GM18861 (cell line): ENCODE results near the gene NHS.

Experiments used
- ATAC-seq: cut with Tn5 transposase; IDR thresholded peaks from one replicate; pipeline ENCODE4 v1.9.1; 2021; ENCODE audit not compliant: unreplicated experiment

NHS gene

GRCh38 chrX:17656035-17656418 lies 281.0 kb downstream of the NHS start:
- ATAC-seq = no peak

- no peak for ATAC-seq
Measured at GRCh38 chrX:17656556-17656955, 281.6 kb downstream of the NHS start.

GRCh38 chrX:17662391-17662790 lies 287.4 kb downstream of the NHS start:
- no peak for ATAC-seq

GRCh38 chrX:17668929-17669328 lies 293.9 kb downstream of the NHS start:
- ATAC-seq = no peak

- ATAC-seq = no peak
Measured at GRCh38 chrX:17669458-17669857, 294.5 kb downstream of the NHS start.

- no peak for ATAC-seq
Measured at GRCh38 chrX:17669891-17670290, 294.9 kb downstream of the NHS start.

- no peak for ATAC-seq
Measured at GRCh38 chrX:17670874-17671273, 295.9 kb downstream of the NHS start.

- ATAC-seq = no peak
Measured at GRCh38 chrX:17674601-17675000, 299.6 kb downstream of the NHS start.

GRCh38 chrX:17679261-17679660 lies 304.3 kb downstream of the NHS start:
- no peak for ATAC-seq

GRCh38 chrX:17679820-17680219 lies 304.8 kb downstream of the NHS start:
- ATAC-seq = no peak

GRCh38 chrX:17680732-17681413 lies 305.9 kb downstream of the NHS start:
- no peak for ATAC-seq

GRCh38 chrX:17682259-17682658 lies 307.3 kb downstream of the NHS start:
- no peak for ATAC-seq

GRCh38 chrX:17685026-17685425 lies 310.0 kb downstream of the NHS start:
- ATAC-seq = no peak

GRCh38 chrX:17687648-17688047 lies 312.6 kb downstream of the NHS start:
- ATAC-seq = no peak

GRCh38 chrX:17689971-17690409 lies 315.0 kb downstream of the NHS start:
- peak; percentile 82 for ATAC-seq

- ATAC-seq = no peak
Measured at GRCh38 chrX:17692709-17693346, 317.8 kb downstream of the NHS start.

- no peak for ATAC-seq
Measured at GRCh38 chrX:17697191-17697590, 322.2 kb downstream of the NHS start.

GRCh38 chrX:17700976-17701375 lies 326.0 kb downstream of the NHS start:
- ATAC-seq = no peak

- no peak for ATAC-seq
Measured at GRCh38 chrX:17703201-17703600, 328.2 kb downstream of the NHS start.

GRCh38 chrX:17705211-17705610 lies 330.2 kb downstream of the NHS start:
- no peak for ATAC-seq

GRCh38 chrX:17706676-17707075 lies 331.7 kb downstream of the NHS start:
- ATAC-seq = no peak

- no peak for ATAC-seq
Measured at GRCh38 chrX:17707731-17708130, 332.7 kb downstream of the NHS start.

- no peak for ATAC-seq
Measured at GRCh38 chrX:17710871-17711301, 335.9 kb downstream of the NHS start.
